HEK293T (cell line): ENCODE measurements around the gene REV3L.

Source experiments
- SP1 ChIP-seq: fragments of 450-650 bp; IDR thresholded peaks from 2 replicates; pipeline ENCODE4 v1.6.1; 2017
- TARDBP ChIP-seq: fragments of 450-650 bp; IDR thresholded peaks from 2 replicates; pipeline ENCODE4 v1.6.1; 2016

GRCh38 chr6:111474771-111475170 is 8.2 kb downstream of the REV3L start:
- no peak for TF ChIP-seq TARDBP
- TF ChIP-seq SP1: no peak
